SH-SY5Y (cell line): ENCODE data around the gene IL4R.

Experiments
- GATA2 ChIP-seq: IDR thresholded peaks from 2 replicates; pipeline ENCODE4 v1.6.1; 2011; ENCODE audit warnings: mild to moderate bottlenecking, low read depth, low read length
- GATA3 ChIP-seq: IDR thresholded peaks from 2 replicates; pipeline ENCODE4 v1.6.1; 2011; ENCODE audit warnings: low read depth, mild to moderate bottlenecking, low read length, moderate library complexity

The IL4R gene

DNA sequence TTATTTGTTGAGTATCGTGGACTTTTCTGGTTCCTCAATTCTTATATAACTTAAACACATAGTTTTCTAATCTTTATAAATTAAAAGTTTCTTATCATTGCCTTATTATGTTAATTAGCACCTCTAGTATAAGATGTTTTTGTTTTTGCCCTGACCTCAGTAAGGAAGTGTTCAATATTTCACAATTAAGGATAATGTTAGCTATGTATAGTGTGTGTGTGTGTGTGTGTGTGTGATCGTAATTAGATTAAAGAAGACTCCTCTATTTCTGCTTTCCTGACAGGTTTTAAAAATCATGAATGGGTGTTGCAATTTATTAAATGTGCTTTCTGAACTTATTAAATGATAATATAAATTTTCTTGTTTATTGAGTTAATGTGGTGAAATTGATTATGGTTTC lies 100.2 kb downstream of the IL4R start:
- TF ChIP-seq GATA3 (no peak), GATA2 (no peak)
